Hepatocyte (in vitro differentiated cells): ENCODE data around the gene WNT5B. TPM values are rescaled to one million over a fixed set of nuclear protein-coding genes. Genes with fewer than 3 reads are reported as not detected.

ENCODE experiments used
- DNase-seq: peaks from one replicate; pipeline ENCODE4 v3.0.0-alpha.2; 2016; ENCODE audit warnings: low spot score
- H2AFZ ChIP-seq: fragments of 200-600 bp; sonication (generic); 2 replicates; pipeline ENCODE4 v1.6.0; 2016; ENCODE audit warnings: antibody characterized with exemption, mild to moderate bottlenecking
- H3K27ac ChIP-seq: fragments of 200-600 bp; sonication (generic); 2 replicates; pipeline ENCODE4 v1.5.1; 2016; ENCODE audit warnings: mild to moderate bottlenecking
- H3K27me3 ChIP-seq: fragments of 200-600 bp; sonication (generic); 2 replicates; pipeline ENCODE4 v1.6.1; 2016
- H3K36me3 ChIP-seq: fragments of 200-600 bp; sonication (generic); replicated peaks from 2 replicates; pipeline ENCODE4 v1.5.1; 2016; ENCODE audit warnings: low read depth; ENCODE audit not compliant: insufficient read depth
- H3K4me1 ChIP-seq: fragments of 200-600 bp; sonication (generic); 2 replicates; pipeline ENCODE4 v1.5.1; 2016; ENCODE audit warnings: mild to moderate bottlenecking, moderate library complexity; ENCODE audit not compliant: insufficient read depth
- H3K4me2 ChIP-seq: fragments of 200-600 bp; sonication (generic); 2 replicates; pipeline ENCODE4 v1.6.0; 2016
- H3K4me3 ChIP-seq: fragments of 200-600 bp; sonication (generic); 2 replicates; pipeline ENCODE4 v1.5.1; 2016; ENCODE audit warnings: mild to moderate bottlenecking
- H3K79me2 ChIP-seq: fragments of 200-600 bp; sonication (generic); 2 replicates; pipeline ENCODE4 v1.6.0; 2017; ENCODE audit warnings: mild to moderate bottlenecking
- H3K9me2 ChIP-seq: fragments of 200-600 bp; sonication (generic); replicated peaks from 2 replicates; pipeline ENCODE4 v1.6.0; 2017; ENCODE audit warnings: mild to moderate bottlenecking; ENCODE audit not compliant: insufficient read depth
- H3K9me3 ChIP-seq: fragments of 200-600 bp; sonication (generic); 2 replicates; pipeline ENCODE4 v1.5.1; 2016; ENCODE audit warnings: low read depth, mild to moderate bottlenecking
- H4K20me1 ChIP-seq: fragments of 200-600 bp; sonication (generic); 2 replicates; pipeline ENCODE4 v1.6.0; 2016; ENCODE audit warnings: mild to moderate bottlenecking; ENCODE audit not compliant: insufficient read depth, poor library complexity, severe bottlenecking
- CTCF ChIP-seq: fragments of 200-600 bp; sonication (generic); IDR thresholded peaks from 2 replicates; pipeline ENCODE4 v1.5.1; 2016; ENCODE audit warnings: antibody characterized with exemption, mild to moderate bottlenecking; ENCODE audit not compliant: poor library complexity
- EZH2 ChIP-seq: fragments of 200-600 bp; sonication (generic); IDR thresholded peaks from 2 replicates; pipeline ENCODE4 v1.6.1; 2016; ENCODE audit warnings: antibody characterized with exemption, mild to moderate bottlenecking, borderline replicate concordance
- EZH2phosphoT487 ChIP-seq: fragments of 200-600 bp; sonication (generic); IDR thresholded peaks from one replicate; pipeline ENCODE4 v1.6.1; 2018; ENCODE audit warnings: antibody characterized with exemption, mild to moderate bottlenecking, low read depth, moderate library complexity; ENCODE audit not compliant: unreplicated experiment, severe bottlenecking
- WGBS: methylation state at CpG from one replicate; pipeline ENCODE4 v1.1.6; 2016; ENCODE audit warnings: low lambda C conversion rate; ENCODE audit errors: missing lambda C conversion rate; 5-methylcytosine and 5-hydroxymethylcytosine counted together
- polyA plus RNA-seq: library from polyadenylated mRNA; unstranded; fragments of >200 nt; fragmentation: Nextera tagmentation; extraction: Ambion mirVana; gene quantifications from 2 replicates; pipeline ENCODE4 v1.2.1, GENCODE V29; 2016
- total RNA-seq: library from RNA; depleted of rRNA; stranded (reverse); fragments of >200 nt; gene quantifications from 2 replicates; pipeline ENCODE4 v1.2.3, GENCODE V29; 2014

WNT5B gene
- total and polyA plus RNA-seq, 2 experiments from 2014 or later = 16.6 to 35.3 TPM

- Histone ChIP-seq H2AFZ (peak overlapping the region; percentile 1), H3K36me3 (no peaks in the 10 kb centered on the region), H4K20me1 (no peaks in the 10 kb centered on the region), H3K27me3 (peaks cover 7% of the 10 kb centered on the region), H3K9me2 (no peaks in the 10 kb centered on the region), H3K4me3 (no peak overlapping the region), H3K27ac (no peak overlapping the region), H3K79me2 (no peaks in the 10 kb centered on the region), H3K4me2 (peak overlapping the region; percentile 98), H3K9me3 (no peaks in the 10 kb centered on the region), H3K4me1 (peaks cover 28% of the 10 kb centered on the region)
- WGBS = 34% methylated on average over 23 of the region's 23 CpGs
- peak; percentile 72 for DNase-seq
- TF ChIP-seq CTCF = no peak
- TF ChIP-seq EZH2phosphoT487 = no peak
- no peak for TF ChIP-seq EZH2
Observed at GRCh38 chr12:1630827-1631591, 2.0 kb downstream of the WNT5B start.

GRCh38 chr12:1632702-1633101, 3.7 kb downstream of the WNT5B start:
- 92% methylated on average over 14 of the region's 14 CpGs for WGBS
- H2AFZ ChIP-seq = no peak overlapping the region
- no peak for DNase-seq
- no peak overlapping the region for H3K4me2 ChIP-seq
- H3K79me2 ChIP-seq = no peaks in the 10 kb centered on the region
- no peak overlapping the region for H3K4me3 ChIP-seq
- no peaks in the 10 kb centered on the region for H3K9me3 ChIP-seq
- TF ChIP-seq CTCF = no peak
- no peak for TF ChIP-seq EZH2phosphoT487
- TF ChIP-seq EZH2 = no peak
- H3K4me1 ChIP-seq = peaks cover 28% of the 10 kb centered on the region
- no peaks in the 10 kb centered on the region for H3K36me3 ChIP-seq
- H3K27me3 ChIP-seq = peaks cover 7% of the 10 kb centered on the region
- H3K9me2 ChIP-seq = no peaks in the 10 kb centered on the region
- H4K20me1 ChIP-seq = no peaks in the 10 kb centered on the region
- H3K27ac ChIP-seq = no peak overlapping the region

GRCh38 chr12:1633459-1633858, 4.4 kb downstream of the WNT5B start:
- DNase-seq = no peak
- no peaks in the 10 kb centered on the region for H3K9me3 ChIP-seq
- H3K27ac ChIP-seq = no peak overlapping the region
- H3K79me2 ChIP-seq = no peaks in the 10 kb centered on the region
- H3K27me3 ChIP-seq = peaks cover 7% of the 10 kb centered on the region
- H3K4me2 ChIP-seq = no peak overlapping the region
- H2AFZ ChIP-seq = no peak overlapping the region
- H3K4me1 ChIP-seq = peaks cover 28% of the 10 kb centered on the region
- TF ChIP-seq EZH2phosphoT487 (no peak), EZH2 (no peak), CTCF (no peak)
- H3K36me3 ChIP-seq = no peaks in the 10 kb centered on the region
- H4K20me1 ChIP-seq = no peaks in the 10 kb centered on the region
- H3K9me2 ChIP-seq = no peaks in the 10 kb centered on the region
- 75% methylated on average over 3 of the region's 3 CpGs for WGBS
- no peak overlapping the region for H3K4me3 ChIP-seq

GRCh38 chr12:1634149-1634548, 5.1 kb downstream of the WNT5B start:
- 62% methylated on average over 7 of the region's 7 CpGs for WGBS

More at GRCh38 chr12:1634149-1634548, 5.1 kb downstream of the WNT5B start:
- Histone ChIP-seq H3K79me2 (no peaks in the 10 kb centered on the region), H3K36me3 (no peaks in the 10 kb centered on the region), H3K4me2 (no peak overlapping the region), H3K9me2 (no peaks in the 10 kb centered on the region), H3K4me3 (no peak overlapping the region), H3K27ac (no peak overlapping the region), H3K27me3 (peaks cover under 1% of the 10 kb centered on the region), H3K9me3 (no peaks in the 10 kb centered on the region), H4K20me1 (no peaks in the 10 kb centered on the region), H3K4me1 (peaks cover 22% of the 10 kb centered on the region), H2AFZ (no peak overlapping the region)
- TF ChIP-seq EZH2 = no peak
- TF ChIP-seq EZH2phosphoT487 = no peak
- TF ChIP-seq CTCF = no peak
- DNase-seq = no peak
